ENCODE results near the gene CCNK. TPM values are rescaled to one million over a fixed set of nuclear protein-coding genes. Genes with fewer than 3 reads are reported as not detected.

The CCNK gene
- total RNA-seq, 4 donors from 2014 or later = 25.7 to 61.9 (median 37.0) TPM

- no peak overlapping the region for H3K4me3 ChIP-seq
- peaks cover 0 to 76% (median 0%) of the 10 kb centered on the region in 3 donors for H3K36me3 ChIP-seq
- H3K27me3 ChIP-seq = no peaks in the 10 kb centered on the region
- TF ChIP-seq CTCF (IDR thresholded peaks at IDR 0.05) (no peak), POLR2A (IDR thresholded peaks at IDR 0.05) (no peak)
- H3K27ac ChIP-seq = no peak overlapping the region
- H3K9me3 ChIP-seq = no peaks in the 10 kb centered on the region
- no peak for DNase-seq
- H3K4me1 ChIP-seq = no peaks in the 10 kb centered on the region
These were observed 33.5 kb upstream of the CCNK start for GRCh38 chr14:99447739-99448138.

- Histone ChIP-seq H3K9me3 (no peaks in the 10 kb centered on the region), H3K27me3 (no peaks in the 10 kb centered on the region), H3K4me3 (no peak overlapping the region), H3K27ac (no peak overlapping the region), H3K36me3 (peaks cover 0 to 82% (median 0%) of the 10 kb centered on the region in 3 donors), H3K4me1 (no peaks in the 10 kb centered on the region)
- DNase-seq = no peak
- TF ChIP-seq POLR2A (IDR thresholded peaks at IDR 0.05) (no peak), CTCF (IDR thresholded peaks at IDR 0.05) (no peak)
These were observed 30.9 kb upstream of the CCNK start for GRCh38 chr14:99450266-99450665.

- DNase-seq = no peak
These were observed 30.0 kb upstream of the CCNK start for GRCh38 chr14:99451234-99451633.

GRCh38 chr14:99452968-99453367 lies 28.2 kb upstream of the CCNK start:
- no peak overlapping the region for H3K4me3 ChIP-seq
- H3K27me3 ChIP-seq = no peaks in the 10 kb centered on the region
- no peak for DNase-seq
- H3K4me1 ChIP-seq = no peaks in the 10 kb centered on the region
- H3K27ac ChIP-seq = no peak overlapping the region
- no peaks in the 10 kb centered on the region for H3K9me3 ChIP-seq
- TF ChIP-seq CTCF (IDR thresholded peaks at IDR 0.05) (no peak), POLR2A (IDR thresholded peaks at IDR 0.05) (no peak)
- peaks cover 0 to 93% (median 0%) of the 10 kb centered on the region in 3 donors for H3K36me3 ChIP-seq

More at GRCh38 chr14:99451234-99451633, 30.0 kb upstream of the CCNK start:
- no peaks in the 10 kb centered on the region for H3K4me1 ChIP-seq
- TF ChIP-seq CTCF (IDR thresholded peaks at IDR 0.05) = no peak
- TF ChIP-seq POLR2A (IDR thresholded peaks at IDR 0.05) = no peak
- H3K9me3 ChIP-seq = no peaks in the 10 kb centered on the region
- H3K27ac ChIP-seq = no peak overlapping the region
- H3K27me3 ChIP-seq = no peaks in the 10 kb centered on the region
- H3K4me3 ChIP-seq = no peak overlapping the region
- peaks cover 0 to 91% (median 0%) of the 10 kb centered on the region in 3 donors for H3K36me3 ChIP-seq

GRCh38 chr14:99454246-99454645 lies 27.0 kb upstream of the CCNK start:
- H3K27me3 ChIP-seq = no peaks in the 10 kb centered on the region
- no peak overlapping the region for H3K27ac ChIP-seq
- peaks cover 0 to 92% (median 0%) of the 10 kb centered on the region in 3 donors for H3K36me3 ChIP-seq
- no peak overlapping the region for H3K4me3 ChIP-seq
- no peaks in the 10 kb centered on the region for H3K9me3 ChIP-seq
- TF ChIP-seq CTCF (IDR thresholded peaks at IDR 0.05) (no peak), POLR2A (IDR thresholded peaks at IDR 0.05) (no peak)
- no peaks in the 10 kb centered on the region for H3K4me1 ChIP-seq
- no peak for DNase-seq

Measured in Peyer's patch (tissue), 4 donors.